Activated CD4-positive, alpha-beta T cell treated with anti-CD3 and anti-CD28 coated beads, Interleukin-2, amount 50 U/mL, for 1 hour (primary cell): Measurements from ENCODE around the gene CTH.
"Not testable (repeated sequence)": the region's sequence is repeated elsewhere in the genome, so short reads cannot be mapped to it uniquely, and the experiment has no call there.

Experiments used
- DNase-seq: peaks from one replicate; pipeline ENCODE4 v3.0.0-alpha.2; 2020

Gene CTH

DNA sequence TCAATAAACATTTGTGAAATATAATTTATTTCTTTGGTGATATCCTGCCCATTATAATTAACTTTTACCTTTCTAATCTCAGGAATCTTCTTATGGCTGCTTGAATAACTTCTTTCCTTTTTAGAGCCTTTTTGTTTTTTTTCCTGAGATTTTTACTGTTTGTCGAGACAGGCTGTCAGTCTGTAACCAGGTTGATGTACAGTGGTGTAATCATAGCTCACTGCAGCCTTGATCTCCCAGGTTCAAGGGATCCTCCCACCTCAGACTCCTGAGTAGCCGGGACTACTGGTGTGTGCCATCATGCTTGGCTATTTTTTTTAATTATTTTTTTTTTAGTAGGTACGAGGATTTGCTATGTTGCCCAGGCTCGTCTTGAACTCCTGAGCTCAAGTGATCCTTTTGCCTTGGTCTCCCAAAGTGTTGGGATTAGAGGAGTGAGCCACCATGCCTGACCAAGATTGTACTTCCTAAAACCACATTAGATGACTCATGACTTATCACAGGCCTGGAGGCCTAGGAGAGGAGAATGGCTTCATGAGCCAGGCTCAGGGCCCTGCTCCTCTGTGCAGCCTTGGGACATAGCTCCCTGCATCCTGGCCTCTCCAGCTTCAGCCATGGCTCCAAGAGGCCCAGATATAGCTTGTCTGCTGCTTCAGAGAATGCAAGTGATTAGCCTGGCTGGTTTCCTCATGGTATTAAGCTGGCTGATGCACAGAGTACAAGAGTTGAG lies 48.6 kb downstream of the CTH start:
- no peak for DNase-seq

DNA sequence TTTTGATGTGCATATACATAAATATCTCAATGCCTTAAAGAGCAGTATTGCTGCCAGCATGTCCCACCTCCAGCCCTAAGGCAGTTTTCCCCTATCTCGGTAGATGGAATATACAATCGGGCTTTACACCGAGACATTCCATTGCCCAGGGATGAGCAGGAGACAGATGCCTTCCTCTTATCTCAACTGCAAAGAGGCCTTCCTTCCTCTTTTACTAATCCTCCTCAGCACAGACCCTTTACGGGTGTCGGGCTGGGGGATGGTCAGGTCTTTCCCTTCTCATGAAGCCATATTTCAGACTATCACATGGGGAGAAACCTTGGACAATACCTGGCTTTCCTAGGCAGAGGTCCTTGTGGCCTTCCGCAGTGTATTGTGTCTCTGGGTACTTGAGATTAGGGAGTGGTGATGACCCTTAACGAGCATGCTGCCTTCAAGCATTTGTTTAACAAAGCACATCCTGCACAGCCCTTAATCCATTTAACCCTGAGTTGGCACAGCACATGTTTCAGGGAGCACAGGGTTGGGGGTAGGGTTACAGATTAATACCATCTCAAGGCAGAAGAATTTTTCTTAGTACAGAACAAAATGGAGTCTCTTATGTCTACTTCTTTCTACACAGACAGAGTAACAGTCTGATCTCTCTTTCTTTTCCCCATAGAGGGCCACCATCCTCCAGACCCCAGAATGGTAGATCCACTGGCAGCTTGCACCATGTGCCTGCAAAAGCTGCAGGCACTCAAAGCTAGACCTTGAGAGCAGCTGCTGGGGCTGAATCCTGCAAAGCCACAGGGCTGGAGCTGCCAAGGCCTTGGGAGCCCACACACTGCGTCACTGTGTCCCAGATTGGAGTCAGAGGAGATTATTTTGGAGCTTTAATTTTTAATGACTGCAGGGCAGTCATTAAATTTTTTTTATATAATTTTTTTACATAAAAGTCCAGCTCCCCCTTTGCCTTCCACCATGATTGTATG lies 50.0 kb downstream of the CTH start:
- DNase-seq: not testable (repeated sequence)

DNA sequence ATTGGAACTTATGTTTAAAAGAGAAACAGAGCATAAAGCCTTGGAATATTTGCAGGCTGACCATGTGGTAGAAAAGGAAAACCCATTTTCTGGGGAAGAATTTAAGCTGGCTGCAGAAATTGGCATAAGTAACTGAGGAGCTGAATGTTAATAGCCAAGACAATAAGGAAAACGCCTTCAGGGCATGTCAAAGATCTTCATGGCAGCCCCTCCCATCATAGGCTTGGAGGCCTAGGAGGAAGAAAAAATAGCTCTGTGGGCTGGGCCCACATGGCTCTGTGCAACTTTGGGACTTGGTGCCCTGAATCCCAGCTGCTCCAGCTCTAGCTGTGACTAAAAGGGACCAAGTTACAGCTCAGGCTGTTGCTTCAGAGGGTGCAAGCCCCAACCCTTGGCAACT lies 51.5 kb downstream of the CTH start:
- no peak for DNase-seq

DNA sequence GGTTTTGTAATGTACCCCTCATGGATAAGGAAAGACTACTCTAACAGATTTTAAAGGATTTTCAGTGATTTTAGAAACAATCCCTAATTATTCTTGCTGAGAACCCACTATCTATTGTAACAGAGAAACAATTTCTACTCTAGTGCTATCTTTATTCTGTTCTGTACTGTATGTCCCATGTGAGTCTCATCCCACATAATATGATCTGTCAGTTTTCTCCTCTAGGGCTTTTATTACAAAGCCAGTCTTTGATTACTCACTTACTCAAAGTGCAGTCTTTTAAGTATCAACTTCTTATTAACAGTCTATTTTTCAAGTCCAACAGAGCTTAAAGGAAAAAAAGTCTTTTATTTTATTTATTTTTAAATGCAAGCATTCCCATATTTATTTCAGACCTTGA lies 54.8 kb downstream of the CTH start:
- DNase-seq: no peak

DNA sequence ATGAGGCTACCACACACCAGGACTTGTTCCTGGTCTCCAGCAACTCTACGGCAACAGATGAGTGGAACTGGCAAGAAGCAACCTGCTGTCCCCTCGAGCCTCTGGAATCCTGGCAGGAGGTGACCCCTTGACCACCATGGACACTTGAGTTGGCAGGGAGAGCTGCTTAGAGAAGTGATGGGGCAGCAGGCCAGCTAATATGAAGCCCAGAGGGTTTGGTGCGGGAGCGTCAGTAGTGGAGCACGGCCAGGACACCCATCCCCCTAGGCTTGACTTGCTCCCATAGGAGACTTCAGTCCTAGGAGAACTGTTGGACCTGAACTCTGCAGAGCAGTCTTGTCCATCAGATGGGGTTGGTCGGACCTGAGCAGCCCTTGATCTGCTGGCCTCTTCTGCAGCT lies 56.5 kb downstream of the CTH start:
- DNase-seq: no peak

DNA sequence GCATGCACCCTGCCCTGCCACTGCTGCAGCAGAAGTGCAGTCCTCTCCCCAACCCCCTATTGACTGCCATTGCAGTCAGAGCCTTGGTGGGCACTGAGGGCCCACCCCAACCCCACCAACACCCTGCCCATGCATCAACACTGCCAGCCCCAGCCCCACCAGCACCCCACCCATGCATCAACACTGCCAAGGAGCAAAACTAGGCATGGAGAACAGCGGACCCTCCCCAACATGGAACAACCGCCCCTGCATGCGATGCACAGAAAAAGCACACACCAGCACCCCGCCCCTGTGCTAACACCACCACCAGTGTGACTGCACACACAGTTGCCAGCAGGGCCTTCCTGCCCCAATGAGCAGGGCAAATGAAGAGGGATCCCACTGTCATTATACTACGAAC lies 57.1 kb downstream of the CTH start:
- DNase-seq: no peak

DNA sequence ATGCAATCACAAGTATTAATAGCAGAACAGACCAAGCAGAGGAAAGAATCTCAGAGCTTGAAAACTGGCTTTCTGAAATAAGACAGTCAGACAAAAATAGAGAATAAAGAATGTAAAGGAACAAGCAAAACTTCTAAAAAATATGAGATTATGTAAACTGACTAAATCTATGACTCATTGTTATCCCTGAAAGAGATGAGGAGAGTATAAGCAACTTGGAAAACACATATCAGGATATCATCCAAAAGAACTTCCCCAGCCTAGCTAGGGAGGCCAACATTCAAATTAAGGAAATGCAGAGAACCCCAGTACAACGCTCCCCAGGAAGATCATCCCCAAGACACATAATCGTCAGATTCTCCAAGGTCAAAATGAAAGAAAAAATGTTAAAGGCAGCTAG lies 58.1 kb downstream of the CTH start:
- DNase-seq: not testable (repeated sequence)

DNA sequence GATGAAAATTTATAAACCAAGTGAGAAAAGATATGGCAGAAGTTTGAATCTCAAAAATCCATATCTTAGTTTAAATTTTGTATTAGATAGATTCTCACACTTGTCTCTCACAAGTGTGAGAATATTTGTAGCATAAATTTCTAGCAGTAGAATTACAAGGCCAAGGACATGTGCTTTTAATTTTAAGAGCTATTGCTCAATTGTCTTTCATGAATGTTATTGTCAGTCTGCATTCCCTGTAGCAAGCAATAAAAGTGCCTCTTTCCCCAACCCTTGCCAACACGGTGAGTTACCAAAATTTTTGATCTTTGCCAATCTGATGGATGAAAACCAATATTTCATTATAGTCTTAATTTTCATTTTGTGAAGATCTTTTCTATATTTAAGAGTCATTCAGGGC lies 64.0 kb downstream of the CTH start:
- no peak for DNase-seq

DNA sequence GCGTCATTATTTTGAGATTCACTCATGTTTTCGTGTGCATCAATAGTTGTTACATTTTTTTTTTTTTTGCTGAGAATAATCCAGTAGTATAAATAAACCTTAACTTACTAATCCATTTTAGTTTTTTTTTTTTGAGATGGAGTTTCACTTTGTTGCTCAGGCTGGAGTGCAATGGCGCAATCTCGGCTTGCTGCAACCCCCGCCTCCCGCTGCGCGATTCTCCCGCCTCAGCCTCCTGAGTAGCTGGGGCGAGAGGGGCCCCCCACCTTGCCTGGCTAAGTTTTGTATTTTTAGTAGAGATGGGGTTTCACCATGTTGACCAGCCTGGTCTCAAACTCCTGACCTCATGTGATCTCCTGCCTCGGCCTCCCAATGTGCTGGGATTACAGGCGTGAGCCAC lies 66.0 kb downstream of the CTH start:
- no peak for DNase-seq

DNA sequence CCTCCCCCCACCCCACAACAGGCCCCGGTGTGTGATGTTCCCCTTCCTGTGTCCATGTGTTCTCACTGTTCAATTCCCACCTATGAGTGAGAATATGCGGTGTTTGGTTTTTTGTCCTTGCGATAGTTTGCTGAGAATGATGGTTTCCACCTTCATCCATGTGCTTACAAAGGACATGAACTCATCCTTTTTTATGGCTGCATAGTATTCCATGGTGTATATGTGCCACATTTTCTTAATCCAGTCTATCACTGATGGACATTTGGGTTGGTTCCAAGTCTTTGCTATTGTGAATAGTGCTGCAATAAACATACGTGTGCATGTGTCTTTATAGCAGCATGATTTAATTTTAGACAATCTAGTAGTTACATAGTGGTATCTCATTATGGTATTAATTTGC lies 66.8 kb downstream of the CTH start:
- DNase-seq: not testable (repeated sequence)

DNA sequence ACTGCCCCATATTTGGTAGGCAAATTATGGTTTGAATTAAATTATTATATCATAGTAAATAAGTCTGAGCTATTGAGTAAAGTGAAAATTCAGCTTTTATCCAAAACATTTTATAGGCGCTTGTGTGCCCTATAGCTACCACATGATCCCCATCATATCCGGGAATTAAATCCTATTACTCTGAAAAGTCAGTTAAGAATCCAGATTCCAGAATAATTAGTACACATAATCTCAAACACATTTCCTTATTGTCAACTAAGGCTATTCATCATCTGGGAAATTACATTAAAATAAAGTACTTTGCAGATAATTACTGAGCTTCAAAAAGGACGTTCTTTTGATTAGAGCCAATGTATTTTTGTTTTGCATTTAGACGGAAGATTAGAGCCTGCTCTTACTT lies 72.3 kb downstream of the CTH start:
- no peak for DNase-seq

DNA sequence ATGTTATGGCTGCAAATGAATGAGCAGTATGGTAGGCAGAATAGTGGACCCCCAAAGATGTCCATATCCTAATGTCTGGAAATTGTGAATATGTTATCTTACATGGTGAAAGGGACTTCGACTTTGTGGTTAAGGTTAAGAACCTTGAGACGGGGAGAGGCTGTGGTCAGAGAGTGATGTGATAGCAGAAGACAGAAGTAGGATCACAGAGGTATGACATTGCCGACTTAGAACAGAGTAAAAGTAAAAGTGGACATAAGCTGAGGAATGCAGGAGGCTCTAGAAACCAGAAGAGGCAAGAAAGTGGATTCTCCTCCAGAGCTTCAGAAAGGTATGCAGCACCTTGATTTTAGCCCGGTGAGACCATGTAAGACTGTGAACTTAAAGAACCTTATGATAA lies 74.6 kb downstream of the CTH start:
- no peak for DNase-seq

DNA sequence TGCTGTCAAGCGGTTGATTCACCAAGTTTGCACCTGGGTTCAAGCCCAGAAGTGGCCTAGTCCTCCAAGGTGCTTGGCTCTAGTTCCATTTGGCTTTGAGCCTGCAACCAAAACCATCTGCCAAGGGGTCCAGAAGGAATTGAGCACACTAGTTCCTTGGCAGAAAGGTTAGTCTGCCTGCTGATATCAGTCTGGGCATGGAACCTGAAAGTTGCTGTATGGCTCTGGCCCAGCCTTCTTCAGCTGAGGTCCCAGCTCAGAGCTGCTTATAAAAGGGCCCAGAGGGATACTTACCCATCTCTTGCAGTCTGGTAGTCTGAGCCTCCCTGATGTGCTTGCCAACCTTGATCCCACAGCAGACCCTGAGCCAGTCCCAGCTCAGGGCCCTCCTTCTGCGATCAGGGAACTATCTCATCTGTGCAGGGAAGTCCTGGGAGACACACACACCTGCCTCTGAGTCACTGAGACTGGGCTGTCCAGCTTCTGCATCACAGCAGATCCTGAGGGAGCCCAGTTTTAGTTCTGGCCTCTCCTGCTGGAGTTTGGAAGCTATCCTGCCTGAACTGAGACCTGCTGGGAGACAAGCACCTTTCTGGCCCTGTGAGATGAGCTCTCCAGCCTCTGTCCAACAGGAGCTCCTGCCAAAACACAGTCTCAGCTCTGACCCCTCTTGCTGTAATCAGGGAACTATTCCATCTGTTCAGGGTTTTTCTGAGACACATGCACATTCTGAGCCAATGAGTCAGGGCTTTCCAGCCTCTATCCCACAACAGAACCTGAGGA lies 75.8 kb downstream of the CTH start:
- no peak for DNase-seq

DNA sequence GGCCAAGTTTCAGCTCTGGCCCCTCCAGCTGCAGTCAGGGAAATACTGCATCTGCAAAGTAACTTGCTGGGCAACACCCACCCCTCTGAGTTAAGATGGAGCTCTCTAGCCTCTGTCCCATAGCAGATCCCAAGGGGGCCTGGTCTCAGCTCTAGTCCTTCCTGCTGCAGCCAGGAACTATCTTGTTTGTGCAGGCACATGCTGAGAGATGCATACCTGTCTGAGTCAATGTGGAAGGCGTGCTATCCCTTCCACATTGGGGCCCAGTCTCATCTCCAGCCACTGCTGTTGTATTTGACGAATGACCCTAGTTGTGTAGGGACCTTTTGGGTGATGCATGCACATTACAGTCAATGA lies 76.4 kb downstream of the CTH start:
- DNase-seq: no peak

DNA sequence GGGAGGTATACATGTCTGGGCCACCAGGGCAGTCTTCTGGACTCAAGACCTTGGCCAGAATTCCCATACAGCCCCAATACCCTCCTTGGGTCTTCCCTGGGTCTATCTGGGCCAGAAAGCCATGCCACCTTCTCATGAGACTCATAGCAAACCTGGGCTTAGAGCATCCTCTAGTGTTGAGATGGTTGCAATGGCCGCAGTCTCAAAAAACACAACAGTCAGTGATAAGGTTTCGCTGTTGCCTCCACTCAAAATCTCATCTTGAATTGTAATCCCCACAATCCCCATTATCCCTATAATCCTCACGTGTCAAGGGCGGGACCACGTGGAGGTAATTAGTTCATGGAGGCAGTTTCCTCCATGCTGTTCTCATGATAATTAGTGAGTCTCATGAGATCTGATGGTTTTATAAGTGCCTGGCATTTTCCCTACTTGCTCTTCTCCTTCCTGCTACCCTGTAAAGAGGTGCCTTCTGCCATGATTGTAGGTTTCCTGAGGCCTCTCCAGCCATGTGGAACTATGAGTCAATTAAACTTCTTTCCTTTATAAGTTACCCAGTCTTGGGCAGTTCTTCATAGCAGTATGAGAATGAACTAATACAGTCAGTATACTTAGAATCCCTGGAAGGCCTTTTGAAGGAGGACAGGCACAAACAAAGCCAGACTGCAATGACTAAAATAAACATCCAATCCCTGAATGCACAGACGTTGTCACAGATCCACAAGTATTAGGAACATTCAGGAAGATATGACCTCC lies 77.0 kb downstream of the CTH start:
- DNase-seq: no peak
